Left hindlimb (tissue), 1 donor: Measurements from ENCODE around the gene RPGRIP1L.
A peak's percentile ranks its signal among the peaks of the same experiment; 100 is the strongest.

Source experiments
- DNase-seq: peaks from one replicate; pipeline ENCODE4 v3.0.0-alpha.2; 2018

RPGRIP1L gene

GRCh38 chr16:53643474-53643873 lies 60.2 kb downstream of the RPGRIP1L start:
- DNase-seq, result no peak

DNA sequence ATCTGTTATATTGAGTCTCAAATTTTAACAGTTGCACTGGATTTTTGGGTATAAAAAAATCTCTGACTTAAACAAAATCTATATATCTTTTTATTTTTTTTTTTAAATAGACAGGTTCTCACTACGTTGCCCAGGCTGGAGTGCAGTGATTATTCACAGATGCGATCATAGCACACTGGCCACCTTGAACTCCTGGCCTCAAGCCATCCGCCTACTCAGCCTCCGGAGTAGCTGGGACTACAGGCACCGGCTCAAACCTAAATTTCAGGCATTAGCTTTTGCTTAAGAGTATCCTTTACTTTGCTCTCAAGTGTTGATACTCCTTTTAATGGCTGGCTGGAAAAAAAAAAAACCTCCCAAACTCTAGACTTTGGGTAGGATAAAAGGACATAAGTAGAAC lies 61.6 kb downstream of the RPGRIP1L start:
- DNase-seq, result no peak

- DNase-seq, result no peak
These were observed 66.7 kb downstream of the RPGRIP1L start for GRCh38 chr16:53636978-53637377.

DNA sequence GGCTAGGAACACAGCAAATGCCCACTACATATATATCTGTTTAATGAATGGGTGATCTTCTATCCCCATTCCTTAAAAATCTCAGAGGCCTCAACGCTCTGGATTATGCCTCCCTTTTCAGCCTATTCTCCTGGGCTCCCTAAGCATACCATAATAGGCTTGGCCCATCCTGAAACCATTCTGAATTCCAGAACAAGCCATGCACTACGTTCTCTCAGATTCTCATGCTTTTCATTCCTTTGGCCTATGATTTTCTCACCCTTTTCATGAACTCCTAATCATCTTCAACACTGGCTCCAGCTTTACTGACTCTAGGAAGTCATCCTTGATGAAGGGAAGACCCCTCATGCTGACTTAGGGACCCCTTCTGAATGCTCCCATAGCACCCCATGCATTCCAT lies 71.1 kb downstream of the RPGRIP1L start:
- DNase-seq, result no peak

DNA sequence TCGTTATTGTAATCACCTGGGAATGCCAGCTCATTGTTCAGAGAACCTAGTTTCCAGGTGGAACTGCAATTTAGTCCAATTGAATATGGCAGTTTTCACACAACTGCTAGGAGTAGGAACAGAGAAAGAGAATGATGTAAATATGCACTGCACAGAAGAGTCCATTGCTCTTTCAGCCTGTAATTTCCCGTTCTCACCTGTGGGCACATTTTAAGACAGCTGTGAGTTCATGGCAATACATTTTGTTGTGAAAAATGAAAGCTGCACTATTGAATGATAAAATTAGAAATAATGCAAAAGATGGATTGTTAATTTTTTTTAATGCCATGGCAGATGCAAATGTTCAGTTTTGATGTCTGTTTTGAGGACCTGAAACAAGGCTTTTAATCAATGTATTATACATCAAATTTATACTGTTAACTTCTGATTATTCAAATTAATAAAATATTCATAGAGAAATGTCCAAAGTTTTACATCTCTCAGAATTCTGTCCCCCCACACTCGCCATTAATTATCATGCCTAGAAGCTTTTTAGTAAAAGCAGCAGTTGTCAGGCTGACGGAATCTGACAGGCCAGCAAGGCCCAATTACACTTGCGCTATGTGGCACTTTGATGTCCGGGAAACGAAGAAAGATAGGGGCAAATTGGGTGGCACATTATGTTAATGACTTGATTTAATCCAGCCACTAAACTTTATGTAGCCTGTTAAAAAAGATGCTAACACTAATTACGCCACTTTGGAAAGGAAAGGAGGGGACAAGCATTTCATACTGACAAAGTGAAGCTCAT lies 72.2 kb downstream of the RPGRIP1L start:
- no peak for DNase-seq

DNA sequence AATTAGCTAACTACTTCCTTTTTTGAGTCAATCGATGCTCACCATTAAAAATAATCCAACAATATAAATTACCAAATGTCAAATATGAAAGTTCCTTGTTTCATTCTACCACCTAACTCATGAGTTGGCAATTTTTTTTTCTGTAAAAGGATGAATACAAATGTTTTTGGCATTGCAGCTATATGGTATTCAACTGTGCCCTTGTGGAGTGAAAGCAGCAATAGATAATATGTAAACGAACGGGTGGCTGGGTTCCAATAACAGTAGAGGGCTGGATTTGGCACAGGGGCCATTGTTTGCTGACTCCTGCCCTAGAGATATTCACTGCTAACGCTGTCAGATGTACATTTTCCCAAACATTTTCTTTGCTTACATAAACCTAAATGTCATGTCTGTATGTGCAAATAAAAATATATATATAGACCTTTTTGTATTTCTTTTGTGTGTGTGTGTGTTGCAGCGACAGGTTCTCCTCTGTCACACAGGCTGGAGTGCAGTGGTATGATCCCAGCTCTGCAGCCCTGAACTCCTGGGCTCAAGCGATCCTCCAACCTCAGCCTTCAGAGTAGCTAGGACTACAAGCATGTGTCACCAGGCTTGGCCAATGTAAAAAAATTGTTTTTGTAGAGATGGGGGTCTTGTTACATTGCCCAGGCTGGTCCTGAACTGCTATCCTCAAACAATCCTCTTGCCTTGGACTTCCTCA lies 73.9 kb downstream of the RPGRIP1L start:
- DNase-seq, result no peak

- DNase-seq, result no peak
These were observed 74.5 kb downstream of the RPGRIP1L start for GRCh38 chr16:53629151-53629550.

- no peak for DNase-seq
These were observed 76.8 kb downstream of the RPGRIP1L start for GRCh38 chr16:53626811-53627210.

- no peak for DNase-seq
These were observed 77.5 kb downstream of the RPGRIP1L start for GRCh38 chr16:53626161-53626560.

DNA sequence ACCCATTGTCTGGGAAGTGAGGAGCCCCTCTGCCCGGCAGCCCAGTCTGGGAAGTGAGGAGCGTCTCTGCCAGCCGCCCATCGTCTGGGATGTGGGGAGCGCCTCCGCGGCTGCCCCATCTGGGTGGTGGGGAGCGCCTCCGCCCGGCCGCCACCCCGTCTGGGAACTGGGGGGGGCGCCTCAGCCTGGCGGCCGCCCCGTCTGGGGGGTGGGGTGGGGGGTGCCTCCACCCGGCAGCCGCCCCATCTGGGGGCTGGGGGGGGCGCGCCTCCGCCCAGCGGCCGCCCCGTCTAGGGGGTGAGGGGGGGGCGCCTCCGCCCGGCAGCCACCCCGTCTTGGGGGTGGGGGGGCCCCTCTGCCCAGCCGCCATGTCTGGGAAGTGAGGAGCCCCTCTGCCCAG lies 78.4 kb downstream of the RPGRIP1L start:
- no peak for DNase-seq

DNA sequence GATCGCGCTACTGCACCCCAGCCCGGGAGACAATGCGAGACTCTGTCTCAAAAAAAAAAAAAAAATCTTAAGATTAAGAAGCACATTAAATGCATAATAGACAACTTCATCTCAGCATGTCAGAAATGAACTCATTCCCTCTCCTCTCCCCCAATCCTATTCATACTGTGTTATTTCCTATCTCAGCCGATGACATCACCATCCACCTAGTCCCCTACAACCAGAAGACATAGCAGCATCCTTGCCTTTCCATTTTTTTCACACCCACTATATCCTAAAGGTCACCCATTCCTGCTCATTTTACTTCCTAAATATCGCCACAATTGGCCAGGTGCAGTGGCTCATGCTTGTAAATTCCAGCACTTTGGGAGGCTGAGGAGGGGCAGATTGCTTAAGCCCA lies 81.3 kb downstream of the RPGRIP1L start:
- DNase-seq, result no peak

GRCh38 chr16:53620476-53620875 lies 83.2 kb downstream of the RPGRIP1L start:
- DNase-seq, result no peak

- no peak for DNase-seq
These were observed 84.4 kb downstream of the RPGRIP1L start for GRCh38 chr16:53619235-53619634.

DNA sequence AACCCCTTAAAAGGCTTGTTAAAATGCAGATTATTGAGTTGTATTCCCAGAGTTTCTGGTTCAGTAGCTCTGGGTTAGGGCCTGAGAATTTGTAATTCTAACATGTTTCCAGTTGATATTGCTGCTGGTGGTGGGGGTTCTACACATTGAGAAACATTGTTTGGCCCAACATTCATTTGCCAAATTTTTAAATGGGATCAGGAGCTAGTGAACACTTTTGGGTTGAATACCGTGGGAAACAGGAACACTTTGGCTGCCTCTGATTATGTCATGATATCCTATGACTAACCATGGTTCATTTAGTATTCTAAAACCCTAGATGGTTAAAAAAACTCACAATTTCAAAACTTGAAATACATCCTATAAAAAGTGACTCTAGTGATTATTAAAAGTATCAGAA lies 89.3 kb downstream of the RPGRIP1L start:
- DNase-seq, result no peak

DNA sequence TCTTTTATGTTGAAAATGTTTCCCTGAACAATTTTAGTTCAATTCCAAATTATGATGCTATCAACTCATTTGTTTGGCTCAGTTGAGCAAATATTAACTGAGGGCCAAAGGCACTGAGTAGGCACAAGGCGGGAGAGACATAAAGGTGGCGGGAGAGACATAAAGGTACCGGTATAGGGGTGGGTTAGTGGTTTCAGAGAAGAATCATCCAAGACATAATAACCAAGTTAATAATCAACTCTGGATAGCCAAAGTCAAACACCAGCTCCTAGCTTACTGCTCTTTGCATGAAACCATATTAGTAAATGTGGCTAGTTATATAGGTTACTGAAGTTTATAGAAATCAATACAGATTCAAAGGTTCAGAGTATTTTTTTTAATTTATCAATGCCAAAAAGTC lies 91.7 kb downstream of the RPGRIP1L start:
- DNase-seq, result no peak

GRCh38 chr16:53611179-53611696 lies 92.4 kb downstream of the RPGRIP1L start:
- DNase-seq, result peak; percentile 35

DNA sequence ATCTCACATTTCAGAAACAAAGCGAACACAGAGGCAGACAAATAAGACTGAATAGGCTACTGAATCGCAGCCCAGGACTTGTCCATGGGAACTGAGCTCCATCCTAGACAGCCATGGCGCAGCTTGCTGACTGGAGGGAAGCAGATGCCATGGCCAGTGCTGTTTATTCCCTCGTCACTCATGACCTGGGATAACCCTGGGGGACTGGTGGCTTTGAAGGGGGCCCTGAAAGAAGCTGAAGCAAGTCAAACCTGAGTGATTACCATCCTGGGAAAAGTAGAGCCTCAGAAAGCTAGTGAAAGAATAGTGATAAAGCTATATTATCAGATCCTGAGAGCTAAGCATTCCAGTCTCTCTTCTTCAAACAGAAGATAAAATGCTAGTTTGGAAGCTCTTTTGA lies 94.1 kb downstream of the RPGRIP1L start:
- no peak for DNase-seq

- no peak for DNase-seq
These were observed 95.6 kb downstream of the RPGRIP1L start for GRCh38 chr16:53608094-53608493.

DNA sequence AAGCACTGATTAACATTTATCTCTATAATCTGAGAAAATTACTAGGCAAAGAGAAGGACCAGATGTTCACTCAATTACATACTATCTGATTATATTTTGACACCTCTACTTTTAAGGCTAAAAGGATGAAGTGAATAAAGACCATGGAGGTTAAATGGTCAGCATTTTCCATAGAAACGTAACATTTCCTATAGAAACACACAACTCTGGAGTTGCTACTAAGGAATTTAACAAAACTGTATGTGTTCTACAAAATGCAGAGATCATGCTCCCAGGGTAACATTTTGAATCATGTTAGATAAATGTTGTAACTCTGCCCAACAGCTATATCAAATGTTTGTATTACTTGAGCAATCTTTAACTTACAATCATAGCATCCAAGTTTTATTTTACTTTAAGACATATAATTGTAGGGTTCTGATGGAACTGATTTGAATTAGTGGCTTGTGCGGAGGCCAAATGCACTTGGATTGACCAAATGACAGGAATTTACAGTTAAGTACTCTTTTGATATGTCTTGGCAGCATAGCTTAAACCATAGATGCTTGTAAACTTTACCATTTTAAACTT lies 97.7 kb downstream of the RPGRIP1L start:
- DNase-seq, result peak; percentile 38

DNA sequence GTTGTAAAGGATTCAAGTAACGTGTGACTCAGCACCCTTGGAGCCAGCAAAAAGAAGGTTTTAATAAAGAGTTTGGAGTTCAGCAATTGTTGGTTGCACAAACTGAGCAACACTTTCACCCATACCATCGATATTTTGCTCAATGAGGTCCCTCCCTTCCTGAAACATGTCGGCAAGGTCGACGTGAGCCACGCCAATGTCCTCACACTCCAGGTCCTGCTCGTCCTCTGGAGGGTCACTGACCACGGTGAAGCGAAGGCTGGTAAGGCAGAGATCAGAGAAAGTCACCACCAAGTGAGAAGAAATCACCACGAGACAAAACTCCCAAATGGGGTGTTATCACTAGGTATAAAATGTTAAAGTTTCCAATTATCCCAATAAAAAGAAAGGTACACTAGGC lies 98.3 kb downstream of the RPGRIP1L start:
- DNase-seq, result no peak

GRCh38 chr16:53601961-53602360 lies 101.7 kb downstream of the RPGRIP1L start:
- DNase-seq, result no peak

DNA sequence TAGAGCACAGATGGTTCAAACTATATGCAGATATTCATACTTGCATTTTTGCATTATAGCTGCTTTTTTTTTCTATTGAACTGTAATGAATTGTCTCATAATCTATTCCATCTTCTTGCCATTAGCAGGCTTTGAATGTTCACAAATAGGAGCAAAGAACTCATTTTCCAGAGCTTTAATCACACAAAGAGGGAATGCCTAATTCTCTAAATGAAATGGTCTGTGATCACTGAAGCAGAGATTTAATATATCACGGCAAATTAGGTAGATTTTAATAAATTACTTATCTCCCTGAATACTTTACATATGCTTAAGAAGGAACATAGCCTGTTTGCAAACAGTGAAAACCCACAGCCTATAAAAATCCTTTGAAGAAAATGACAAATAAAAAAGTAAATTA lies 103.0 kb downstream of the RPGRIP1L start:
- no peak for DNase-seq

DNA sequence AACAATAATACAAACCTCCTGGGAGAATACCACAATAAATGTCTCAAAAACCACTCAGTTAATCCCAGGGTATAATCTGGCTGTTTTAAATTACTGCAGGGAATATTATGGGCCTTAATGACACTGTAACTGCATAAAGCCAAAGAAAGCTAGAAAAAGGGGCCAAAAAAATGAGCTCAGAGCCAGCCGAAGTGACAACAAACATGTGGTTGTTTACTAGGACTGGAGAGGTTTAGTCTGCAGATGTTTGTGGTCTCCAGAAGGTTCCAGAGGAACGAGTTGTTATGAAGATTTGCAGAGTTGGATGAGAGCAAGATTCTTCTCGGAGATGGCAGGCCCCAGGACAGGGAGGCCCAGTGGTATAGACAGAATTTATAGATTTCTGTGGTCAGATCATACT lies 103.5 kb downstream of the RPGRIP1L start:
- DNase-seq, result peak; percentile 54

GRCh38 chr16:53599548-53599947 lies 104.1 kb downstream of the RPGRIP1L start:
- DNase-seq, result no peak
